Endothelial cell of umbilical vein (primary cell): Measurements from ENCODE around the gene MYH15. TPM values are rescaled to one million over a fixed set of nuclear protein-coding genes. Genes with fewer than 3 reads are reported as not detected.

Experiments
- BruUV-seq: library from RNA; stranded (reverse); fragments of 400-500 nt; replicated peaks from 2 replicates; lab custom pipeline; 2021; lab: Mats Ljungman, UMichigan
- CTCF ChIA-PET: fragments of 300-600, 350-600 bp; sonication (Branson Sonifier 250); formaldehyde crosslinking; loops from one replicate; lab custom pipeline; 2021; ENCODE audit warnings: antibody characterized with exemption, inconsistent platforms; lab: Charles Lee
- POLR2A ChIA-PET: fragments of 300-600, 350-600 bp; sonication (Branson Sonifier 250); formaldehyde crosslinking; loops from one replicate; lab custom pipeline; 2021; ENCODE audit warnings: antibody characterized with exemption, inconsistent platforms; lab: Charles Lee
- DNase-seq: peaks from one replicate; pipeline ENCODE4 v3.0.0-alpha.2; 2011; ENCODE audit warnings: low read depth, low spot score
- FAIRE-seq: peaks from 2 replicates; lab custom pipeline; 2011; peaks lifted over from hg19 to GRCh38; lab: Jason Lieb, UNC
- H2AFZ ChIP-seq: 2 replicates; pipeline ENCODE4 v1.6.0; 2012; ENCODE audit warnings: low read depth, low read length, control low read depth, inconsistent platforms
- H3K27ac ChIP-seq: 2 replicates; pipeline ENCODE4 v1.5.1; 2011; ENCODE audit warnings: low read depth, mild to moderate bottlenecking, control low read depth, low read length, moderate library complexity; ENCODE audit not compliant: insufficient read depth
- H3K27me3 ChIP-seq, 2 experiments: 2 replicates each; pipeline versions ENCODE4 v1.6.0 to v1.6.1; 2011; ENCODE audit warnings: low read length in 2 of 2, mixed read lengths in 1 of 2; ENCODE audit not compliant: control insufficient read depth in 2 of 2, insufficient read depth in 2 of 2
- H3K36me3 ChIP-seq, 2 experiments: 2 replicates in 1 of 2; 3 replicates in 1 of 2; pipeline ENCODE4 v1.5.1; 2011; ENCODE audit warnings: low read length in 2 of 2, mild to moderate bottlenecking in 1 of 2, moderate library complexity in 1 of 2; ENCODE audit not compliant: control insufficient read depth in 2 of 2, insufficient read depth in 2 of 2; ENCODE audit errors: extremely low read depth in 1 of 2
- H3K4me1 ChIP-seq: 3 replicates; pipeline ENCODE4 v1.5.1; 2011; ENCODE audit warnings: mild to moderate bottlenecking, low read length; ENCODE audit not compliant: control insufficient read depth, insufficient read depth; ENCODE audit errors: extremely low read depth
- H3K4me2 ChIP-seq: 2 replicates; pipeline ENCODE4 v1.6.1; 2011; ENCODE audit warnings: low read length, control low read depth, mixed read lengths; ENCODE audit not compliant: insufficient read depth
- H3K4me3 ChIP-seq, 3 experiments: fragments of 200-600 bp in 1 of 3; sonication (generic), shearing (Covaris generic) in 1 of 3; replicated peaks in 1 of 3; 2 replicates each; pipeline ENCODE4 v1.5.1; 2011 to 2016; ENCODE audit warnings: control low read depth in 3 of 3, low read length in 3 of 3, mild to moderate bottlenecking in 2 of 3, inconsistent platforms in 1 of 3, low read depth in 1 of 3, moderate library complexity in 1 of 3; ENCODE audit not compliant: insufficient read depth in 1 of 3
- H3K79me2 ChIP-seq: 2 replicates; pipeline ENCODE4 v1.6.0; 2012; ENCODE audit warnings: low read length, inconsistent platforms; ENCODE audit not compliant: control insufficient read depth, insufficient read depth
- H3K9ac ChIP-seq: replicated peaks from 2 replicates; pipeline ENCODE3; 2011; ENCODE audit warnings: low read length, control low read depth; ENCODE audit not compliant: insufficient read depth; ENCODE audit errors: extremely low read depth
- H3K9me1 ChIP-seq: replicated peaks from 3 replicates; pipeline ENCODE4 v1.6.0; 2011; ENCODE audit warnings: mild to moderate bottlenecking, low read length; ENCODE audit not compliant: control insufficient read depth, insufficient read depth; ENCODE audit errors: extremely low read depth
- H3K9me3 ChIP-seq: replicated peaks from 2 replicates; pipeline ENCODE4 v1.5.1; 2012; ENCODE audit warnings: low read length, inconsistent platforms; ENCODE audit not compliant: control insufficient read depth, insufficient read depth
- H4K20me1 ChIP-seq: replicated peaks from 2 replicates; pipeline ENCODE3; 2011; ENCODE audit warnings: mild to moderate bottlenecking, low read length; ENCODE audit not compliant: control insufficient read depth, insufficient read depth; ENCODE audit errors: extremely low read depth
- EZH2 ChIP-seq: IDR thresholded peaks from 2 replicates; pipeline ENCODE4 v1.6.1; 2012; ENCODE audit warnings: borderline replicate concordance, low read depth, mild to moderate bottlenecking, moderate library complexity, low read length, inconsistent platforms; ENCODE audit not compliant: severe bottlenecking
- FOS ChIP-seq: IDR thresholded peaks from 2 replicates; pipeline ENCODE4 v1.6.1; 2011; ENCODE audit warnings: mild to moderate bottlenecking, low read length, moderate library complexity, borderline replicate concordance; ENCODE audit not compliant: insufficient read depth
- GATA2 ChIP-seq: IDR thresholded peaks from 2 replicates; pipeline ENCODE4 v1.7.0; 2011; ENCODE audit warnings: low read depth, mild to moderate bottlenecking, moderate library complexity, mixed read lengths, low read length; ENCODE audit not compliant: insufficient read length, insufficient read depth
- JUN ChIP-seq: IDR thresholded peaks from 2 replicates; pipeline ENCODE4 v1.6.1; 2011; ENCODE audit warnings: borderline replicate concordance, low read depth; ENCODE audit not compliant: insufficient read length, insufficient read depth
- MYC ChIP-seq: IDR thresholded peaks from one replicate; pipeline ENCODE4 v1.6.1; 2011; ENCODE audit warnings: mild to moderate bottlenecking, low read depth, low read length
- POLR2A ChIP-seq: IDR thresholded peaks from 2 replicates; pipeline ENCODE4 v1.6.1; 2012; ENCODE audit warnings: low read depth, mild to moderate bottlenecking, control low read depth, low read length
- POLR2AphosphoS5 ChIP-seq: IDR thresholded peaks from 2 replicates; pipeline ENCODE4 v1.6.1; 2012; ENCODE audit warnings: low read depth, mild to moderate bottlenecking, control low read depth, low read length, moderate library complexity; ENCODE audit not compliant: insufficient read depth
- dilution Hi-C: fragments of 300-500 bp; cut with MboI; formaldehyde crosslinking; loops from one replicate; pipeline ENCODE4 v1.15.0; 2019; ENCODE audit warnings: low sequenced_read_pairs; ENCODE audit not compliant: extremely low pct_ligation_motif_present
- intact Hi-C: fragments of 100-400 bp; cut with micrococcal nuclease; formaldehyde crosslinking; loops from one replicate; pipeline ENCODE4 v1.10.0; 2022
- polyA plus RNA-seq, 4 experiments: library from polyadenylated mRNA; depleted of rRNA in 3 of 4; stranded (reverse) in 3 of 4; unstranded in 1 of 4; fragments of >200 nt; gene quantifications; 2 replicates each; pipeline versions ENCODE4 v1.2.1 to v1.2.3, GENCODE V29; 2011 to 2012; ENCODE audit warnings: missing spikeins in 1 of 4
- total RNA-seq: library from RNA; stranded (reverse); gene quantifications from 2 replicates; pipeline ENCODE4 v1.2.3, GENCODE V29; 2021
- TF ChIP-seq, protein P1 (sequence below), 2 donors: IDR thresholded peaks; 1 replicate in 1 of 2; 2 replicates in 1 of 2; pipeline ENCODE4 v1.5.1; 2011; ENCODE audit warnings: low read length in 2 of 2, mild to moderate bottlenecking in 2 of 2, moderate library complexity in 2 of 2, control low read depth in 1 of 2, inconsistent platforms in 1 of 2, low read depth in 1 of 2; ENCODE audit not compliant: insufficient read depth in 1 of 2; ENCODE audit errors: extremely low read depth in 1 of 2
- TF ChIP-seq, protein P2 (sequence below): IDR thresholded peaks from 2 replicates; pipeline ENCODE4 v1.6.1; 2011; ENCODE audit not compliant: insufficient read depth, insufficient read length

The MYH15 gene
- total and polyA plus RNA-seq, 2 donors (not counting 3 experiments of a cell fraction or from before 2014, with no cell fraction given): 0.27 TPM; not detected in 1

DNA sequence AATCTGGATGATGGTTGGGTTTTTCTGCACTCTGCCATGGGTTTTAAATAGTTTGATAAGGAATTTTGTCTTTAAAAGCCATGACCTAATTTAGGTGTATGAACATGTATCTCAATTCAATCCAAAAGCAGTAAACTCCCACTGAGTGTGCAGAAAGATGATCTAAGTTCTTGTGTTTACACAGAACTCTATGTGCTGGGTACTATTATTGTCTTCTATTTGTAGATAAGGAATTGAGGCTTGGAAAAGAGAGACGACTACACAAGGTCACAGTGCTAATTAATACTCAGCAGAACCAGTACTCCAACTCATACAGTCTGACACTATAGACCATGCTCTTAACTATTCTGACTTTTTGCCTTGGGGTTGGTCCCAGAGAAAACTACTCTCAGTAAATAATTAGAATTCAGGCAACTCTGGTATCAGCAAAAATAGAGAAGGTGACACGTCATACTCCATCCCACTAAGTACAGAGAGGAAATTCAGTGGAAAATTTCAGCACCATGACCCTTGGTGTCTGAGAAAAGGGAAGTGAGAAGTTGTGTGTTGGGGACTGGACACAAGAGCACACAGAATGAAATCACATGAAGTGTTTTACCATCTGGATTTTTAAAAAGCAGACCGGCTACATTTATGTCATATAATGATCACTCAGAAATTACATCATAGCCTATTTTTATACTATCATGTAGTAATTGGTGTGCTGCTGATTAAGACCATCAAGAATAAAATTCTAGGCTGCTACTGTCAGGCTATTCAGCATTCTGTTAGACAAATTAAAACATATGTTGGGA is 18.3 kb upstream of the MYH15 start:
- CTCF ChIA-PET: no interaction called here
- H3K27me3 ChIP-seq: peaks cover 2 to 3% of the 10 kb centered on the region in 2 experiments
- no peak overlapping the region for H3K27ac ChIP-seq
- DNase-seq (no peak), FAIRE-seq (no peak)
- dilution Hi-C loops: no loop called here
- intact Hi-C loops: no loop called here
- H3K9ac ChIP-seq: no peak overlapping the region
- POLR2A ChIA-PET: no interaction called here
- no peaks in the 10 kb centered on the region for H3K9me1 ChIP-seq
- no peaks in the 10 kb centered on the region for H3K4me1 ChIP-seq
- H4K20me1 ChIP-seq: no peaks in the 10 kb centered on the region
- H3K4me3 ChIP-seq: no peak overlapping the region
- TF ChIP-seq, protein P1, sequence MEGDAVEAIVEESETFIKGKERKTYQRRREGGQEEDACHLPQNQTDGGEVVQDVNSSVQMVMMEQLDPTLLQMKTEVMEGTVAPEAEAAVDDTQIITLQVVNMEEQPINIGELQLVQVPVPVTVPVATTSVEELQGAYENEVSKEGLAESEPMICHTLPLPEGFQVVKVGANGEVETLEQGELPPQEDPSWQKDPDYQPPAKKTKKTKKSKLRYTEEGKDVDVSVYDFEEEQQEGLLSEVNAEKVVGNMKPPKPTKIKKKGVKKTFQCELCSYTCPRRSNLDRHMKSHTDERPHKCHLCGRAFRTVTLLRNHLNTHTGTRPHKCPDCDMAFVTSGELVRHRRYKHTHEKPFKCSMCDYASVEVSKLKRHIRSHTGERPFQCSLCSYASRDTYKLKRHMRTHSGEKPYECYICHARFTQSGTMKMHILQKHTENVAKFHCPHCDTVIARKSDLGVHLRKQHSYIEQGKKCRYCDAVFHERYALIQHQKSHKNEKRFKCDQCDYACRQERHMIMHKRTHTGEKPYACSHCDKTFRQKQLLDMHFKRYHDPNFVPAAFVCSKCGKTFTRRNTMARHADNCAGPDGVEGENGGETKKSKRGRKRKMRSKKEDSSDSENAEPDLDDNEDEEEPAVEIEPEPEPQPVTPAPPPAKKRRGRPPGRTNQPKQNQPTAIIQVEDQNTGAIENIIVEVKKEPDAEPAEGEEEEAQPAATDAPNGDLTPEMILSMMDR (IDR thresholded peaks at IDR 0.05; ENCODE audit: extremely low read depth in 1 of 2, insufficient read depth in 1 of 2, low read depth in 1 of 2, low read length in 2 of 2): no peak
- TF ChIP-seq, protein P2, sequence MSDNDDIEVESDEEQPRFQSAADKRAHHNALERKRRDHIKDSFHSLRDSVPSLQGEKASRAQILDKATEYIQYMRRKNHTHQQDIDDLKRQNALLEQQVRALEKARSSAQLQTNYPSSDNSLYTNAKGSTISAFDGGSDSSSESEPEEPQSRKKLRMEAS: no peak
- TF ChIP-seq POLR2AphosphoS5 (no peak), FOS (no peak), GATA2 (no peak), MYC (no peak), EZH2 (no peak), POLR2A (no peak), JUN (no peak)
- H3K36me3 ChIP-seq: no peaks in the 10 kb centered on the region
- no peaks in the 10 kb centered on the region for H3K9me3 ChIP-seq
- no peaks in the 10 kb centered on the region for H3K79me2 ChIP-seq
- H3K4me2 ChIP-seq: no peak overlapping the region
- no peak overlapping the region for H2AFZ ChIP-seq
- no TSS peak for BruUV-seq
